HL-60 (cell line): Measurements from ENCODE around the gene APOO.
"Not testable (repeated sequence)": the region's sequence is repeated elsewhere in the genome, so short reads cannot be mapped to it uniquely, and the experiment has no call there.

Source experiments
- GABPA ChIP-seq: IDR thresholded peaks from 2 replicates; pipeline ENCODE4 v1.6.1; 2012; ENCODE audit warnings: low read depth
- TF ChIP-seq, protein P1 (sequence below): IDR thresholded peaks from one replicate; pipeline ENCODE4 v1.5.1; 2011; ENCODE audit warnings: low read length, control low read depth, inconsistent platforms; ENCODE audit not compliant: insufficient read depth

DNA sequence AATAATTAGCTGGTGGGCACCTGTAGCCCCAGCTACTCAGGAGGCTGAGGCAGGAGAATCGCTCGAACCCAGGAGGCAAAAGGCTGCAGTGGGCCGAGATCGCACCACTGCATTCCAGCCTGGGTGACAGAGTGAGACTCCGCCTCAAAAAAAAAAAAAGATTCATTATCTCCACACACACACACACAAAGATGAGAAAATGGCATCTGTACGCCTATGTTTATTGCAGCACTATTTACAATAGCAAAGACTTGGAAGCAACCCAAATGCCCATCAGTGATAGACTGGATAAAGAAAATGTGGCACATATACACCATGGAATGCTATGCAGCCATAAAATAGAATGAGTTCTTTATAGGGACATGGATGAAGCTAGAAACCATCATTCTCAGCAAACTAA, 12.7 kb downstream of the APOO start:
- TF ChIP-seq GABPA = not testable (repeated sequence)
- TF ChIP-seq, protein P1, sequence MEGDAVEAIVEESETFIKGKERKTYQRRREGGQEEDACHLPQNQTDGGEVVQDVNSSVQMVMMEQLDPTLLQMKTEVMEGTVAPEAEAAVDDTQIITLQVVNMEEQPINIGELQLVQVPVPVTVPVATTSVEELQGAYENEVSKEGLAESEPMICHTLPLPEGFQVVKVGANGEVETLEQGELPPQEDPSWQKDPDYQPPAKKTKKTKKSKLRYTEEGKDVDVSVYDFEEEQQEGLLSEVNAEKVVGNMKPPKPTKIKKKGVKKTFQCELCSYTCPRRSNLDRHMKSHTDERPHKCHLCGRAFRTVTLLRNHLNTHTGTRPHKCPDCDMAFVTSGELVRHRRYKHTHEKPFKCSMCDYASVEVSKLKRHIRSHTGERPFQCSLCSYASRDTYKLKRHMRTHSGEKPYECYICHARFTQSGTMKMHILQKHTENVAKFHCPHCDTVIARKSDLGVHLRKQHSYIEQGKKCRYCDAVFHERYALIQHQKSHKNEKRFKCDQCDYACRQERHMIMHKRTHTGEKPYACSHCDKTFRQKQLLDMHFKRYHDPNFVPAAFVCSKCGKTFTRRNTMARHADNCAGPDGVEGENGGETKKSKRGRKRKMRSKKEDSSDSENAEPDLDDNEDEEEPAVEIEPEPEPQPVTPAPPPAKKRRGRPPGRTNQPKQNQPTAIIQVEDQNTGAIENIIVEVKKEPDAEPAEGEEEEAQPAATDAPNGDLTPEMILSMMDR = not testable (repeated sequence)
